ENCODE measurements around the gene RIPOR3. TPM values are rescaled to one million over a fixed set of nuclear protein-coding genes. Genes with fewer than 3 reads are reported as not detected.

RIPOR3 gene
- polyA plus RNA-seq, 1 donor (not counting 4 experiments of a cell fraction or from before 2014, with no cell fraction given), result 0.10 TPM

DNA sequence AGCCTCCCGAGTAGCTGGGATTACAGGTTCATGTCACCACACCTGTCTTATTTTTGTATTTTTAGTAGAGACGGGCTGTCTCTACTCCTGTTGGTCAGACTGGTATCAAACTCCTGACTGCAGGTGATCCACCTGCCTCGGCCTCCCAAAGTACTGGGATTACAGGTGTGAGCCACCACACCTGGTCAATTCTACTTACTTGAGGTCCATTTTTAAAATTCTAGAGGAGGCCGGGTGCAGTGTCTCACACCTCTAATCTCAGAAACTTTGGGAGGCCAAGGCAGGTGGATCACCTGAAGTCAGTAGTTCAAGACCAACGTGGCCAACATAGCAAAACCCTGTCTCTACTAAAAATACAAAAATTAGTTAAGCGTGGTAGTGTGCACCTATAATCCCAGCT, 7.8 kb downstream of the RIPOR3 start:
- H3K27ac ChIP-seq (ENCODE audit: control insufficient read depth, insufficient read depth, low read length), result no peak overlapping the region
- H3K4me1 ChIP-seq (ENCODE audit: control insufficient read depth, extremely low read depth, insufficient read depth, low read length), result no peaks in the 10 kb centered on the region
- DNase-seq (ENCODE audit: low read depth, low spot score) (no peak), FAIRE-seq (no peak)
- no peaks in the 10 kb centered on the region for H3K79me2 ChIP-seq (ENCODE audit: control insufficient read depth, insufficient read depth, low read length)
- dilution Hi-C loops (cut with MboI; ENCODE audit: extremely low pct_ligation_motif_present, low sequenced_read_pairs), result no loop called here
- no peak overlapping the region for H2AFZ ChIP-seq (ENCODE audit: control insufficient read depth, low read length)
- TF ChIP-seq, protein P1, sequence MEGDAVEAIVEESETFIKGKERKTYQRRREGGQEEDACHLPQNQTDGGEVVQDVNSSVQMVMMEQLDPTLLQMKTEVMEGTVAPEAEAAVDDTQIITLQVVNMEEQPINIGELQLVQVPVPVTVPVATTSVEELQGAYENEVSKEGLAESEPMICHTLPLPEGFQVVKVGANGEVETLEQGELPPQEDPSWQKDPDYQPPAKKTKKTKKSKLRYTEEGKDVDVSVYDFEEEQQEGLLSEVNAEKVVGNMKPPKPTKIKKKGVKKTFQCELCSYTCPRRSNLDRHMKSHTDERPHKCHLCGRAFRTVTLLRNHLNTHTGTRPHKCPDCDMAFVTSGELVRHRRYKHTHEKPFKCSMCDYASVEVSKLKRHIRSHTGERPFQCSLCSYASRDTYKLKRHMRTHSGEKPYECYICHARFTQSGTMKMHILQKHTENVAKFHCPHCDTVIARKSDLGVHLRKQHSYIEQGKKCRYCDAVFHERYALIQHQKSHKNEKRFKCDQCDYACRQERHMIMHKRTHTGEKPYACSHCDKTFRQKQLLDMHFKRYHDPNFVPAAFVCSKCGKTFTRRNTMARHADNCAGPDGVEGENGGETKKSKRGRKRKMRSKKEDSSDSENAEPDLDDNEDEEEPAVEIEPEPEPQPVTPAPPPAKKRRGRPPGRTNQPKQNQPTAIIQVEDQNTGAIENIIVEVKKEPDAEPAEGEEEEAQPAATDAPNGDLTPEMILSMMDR (optimal IDR thresholded peaks at IDR 0.05 in 1 of 3, IDR thresholded peaks at IDR 0.05 in 1 of 3, conservative IDR thresholded peaks at IDR 0.05 in 1 of 3; ENCODE audit: extremely low read depth in 1 of 3, insufficient read depth in 2 of 3, low read length in 3 of 3), result no peak
- no peaks in the 10 kb centered on the region for H3K27me3 ChIP-seq (ENCODE audit: control insufficient read depth, extremely low read depth, insufficient read depth, low read length)
- no peaks in the 10 kb centered on the region for H4K20me1 ChIP-seq (ENCODE audit: control insufficient read depth, extremely low read depth, insufficient read depth, low read length)
- no peaks in the 10 kb centered on the region for H3K9me1 ChIP-seq (ENCODE audit: control insufficient read depth, extremely low read depth, insufficient read depth, low read length)
- no peak overlapping the region for H3K4me2 ChIP-seq (ENCODE audit: control insufficient read depth, extremely low read depth, insufficient read depth, low read depth, low read length)
- no peaks in the 10 kb centered on the region for H3K36me3 ChIP-seq (ENCODE audit: control insufficient read depth in 2 of 2, extremely low read depth in 1 of 2, insufficient read depth in 2 of 2, low read length in 2 of 2)
- H3K9ac ChIP-seq (ENCODE audit: control insufficient read depth, extremely low read depth, insufficient read depth, low read length), result no peak overlapping the region
- no peak overlapping the region for H3K4me3 ChIP-seq (ENCODE audit: control insufficient read depth in 2 of 3, extremely low read depth in 1 of 3, insufficient read depth in 2 of 3, low read depth in 1 of 3, low read length in 3 of 3)
- no peaks in the 10 kb centered on the region for H3K9me3 ChIP-seq (ENCODE audit: control insufficient read depth, low read depth, low read length)

DNA sequence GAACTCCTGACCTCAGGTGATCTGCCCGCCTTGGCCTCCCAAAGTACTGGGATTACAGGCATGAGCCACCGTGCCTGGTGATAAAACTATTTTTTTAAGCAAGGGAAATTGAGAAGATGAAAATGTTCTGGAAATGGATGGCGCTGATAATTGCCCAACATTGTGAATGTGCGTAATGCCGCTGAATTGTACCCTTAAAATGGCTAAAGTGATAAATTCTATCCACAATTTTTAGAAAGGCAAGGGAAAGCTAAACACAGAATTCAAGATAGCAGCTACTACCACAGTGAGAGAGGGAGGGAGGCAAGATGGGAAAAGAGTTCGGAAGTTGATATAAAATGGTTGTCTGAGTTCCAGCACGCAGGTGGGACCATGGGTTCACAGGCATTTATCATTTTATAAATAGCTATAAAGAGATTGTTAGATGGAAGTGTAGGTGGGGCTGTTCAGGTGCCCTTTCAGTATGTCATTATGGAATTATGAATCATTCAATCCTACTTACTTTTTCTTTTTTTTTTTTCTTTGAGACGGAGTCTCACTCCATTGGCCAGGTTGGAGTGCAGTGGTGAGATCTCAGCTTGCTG, 8.3 kb downstream of the RIPOR3 start:
- no peak overlapping the region for H3K27ac ChIP-seq (ENCODE audit: control insufficient read depth, insufficient read depth, low read length)
- dilution Hi-C loops (cut with MboI; ENCODE audit: extremely low pct_ligation_motif_present, low sequenced_read_pairs), result no loop called here
- H3K4me3 ChIP-seq (ENCODE audit: control insufficient read depth in 2 of 3, extremely low read depth in 1 of 3, insufficient read depth in 2 of 3, low read depth in 1 of 3, low read length in 3 of 3), result no peak overlapping the region
- no peaks in the 10 kb centered on the region for H4K20me1 ChIP-seq (ENCODE audit: control insufficient read depth, extremely low read depth, insufficient read depth, low read length)
- H3K9me1 ChIP-seq (ENCODE audit: control insufficient read depth, extremely low read depth, insufficient read depth, low read length), result no peaks in the 10 kb centered on the region
- no peaks in the 10 kb centered on the region for H3K27me3 ChIP-seq (ENCODE audit: control insufficient read depth, extremely low read depth, insufficient read depth, low read length)
- TF ChIP-seq, protein P1 (optimal IDR thresholded peaks at IDR 0.05 in 1 of 3, IDR thresholded peaks at IDR 0.05 in 1 of 3, conservative IDR thresholded peaks at IDR 0.05 in 1 of 3; ENCODE audit: extremely low read depth in 1 of 3, insufficient read depth in 2 of 3, low read length in 3 of 3), result no peak
- no peak for TF ChIP-seq EZH2 (IDR thresholded peaks at IDR 0.05; ENCODE audit: low read length)
- H3K79me2 ChIP-seq (ENCODE audit: control insufficient read depth, insufficient read depth, low read length), result no peaks in the 10 kb centered on the region
- FAIRE-seq (no peak), DNase-seq (ENCODE audit: low read depth, low spot score) (no peak)
- H3K4me1 ChIP-seq (ENCODE audit: control insufficient read depth, extremely low read depth, insufficient read depth, low read length), result no peaks in the 10 kb centered on the region
- no peak overlapping the region for H3K4me2 ChIP-seq (ENCODE audit: control insufficient read depth, extremely low read depth, insufficient read depth, low read depth, low read length)
- no peaks in the 10 kb centered on the region for H3K9me3 ChIP-seq (ENCODE audit: control insufficient read depth, low read depth, low read length)
- H2AFZ ChIP-seq (ENCODE audit: control insufficient read depth, low read length), result no peak overlapping the region
- H3K36me3 ChIP-seq (ENCODE audit: control insufficient read depth in 2 of 2, extremely low read depth in 1 of 2, insufficient read depth in 2 of 2, low read length in 2 of 2), result no peaks in the 10 kb centered on the region
- no peak overlapping the region for H3K9ac ChIP-seq (ENCODE audit: control insufficient read depth, extremely low read depth, insufficient read depth, low read length)
